Stimulated activated CD4-positive, alpha-beta T cell treated with anti-CD3 and anti-CD28 coated beads, Interleukin-4, amount 100 ng/mL, for 1 hour (primary cell): ENCODE data around the gene TNMD.
"Not testable (repeated sequence)": the region's sequence is repeated elsewhere in the genome, so short reads cannot be mapped to it uniquely, and the experiment has no call there.

ENCODE experiments used
- DNase-seq: peaks from one replicate; pipeline ENCODE4 v3.0.0-alpha.2; 2020

TNMD gene

GRCh38 chrX:100584611-100585010 is at the start of gene TNMD:
Gene TNMD (plus strand): TSS chrX:100584936. CDS start chrX:100585019, 83 bp downstream.
- DNase-seq: no peak

- not testable (repeated sequence) for DNase-seq
Observed at GRCh38 chrX:100565534-100565933, 19.2 kb upstream of the TNMD start.

- DNase-seq: no peak
Observed at GRCh38 chrX:100586747-100587146, 2.0 kb downstream of the TNMD start.

- DNase-seq: no peak
Observed at GRCh38 chrX:100587861-100588260, 3.1 kb downstream of the TNMD start.

GRCh38 chrX:100591256-100592051 is 6.7 kb downstream of the TNMD start:
- no peak for DNase-seq

GRCh38 chrX:100593126-100593525 is 8.4 kb downstream of the TNMD start:
- DNase-seq: no peak

GRCh38 chrX:100593581-100593980 is 8.8 kb downstream of the TNMD start:
- DNase-seq: no peak

- DNase-seq: no peak
Observed at GRCh38 chrX:100596601-100597000, 11.9 kb downstream of the TNMD start.

GRCh38 chrX:100599456-100599855 is 14.7 kb downstream of the TNMD start:
- DNase-seq: no peak

GRCh38 chrX:100600340-100600739 is 15.6 kb downstream of the TNMD start:
- no peak for DNase-seq

- DNase-seq: no peak
Observed at GRCh38 chrX:100600758-100601157, 16.0 kb downstream of the TNMD start.

GRCh38 chrX:100606753-100607152 is 22.0 kb downstream of the TNMD start:
- no peak for DNase-seq

- no peak for DNase-seq
Observed at GRCh38 chrX:100609591-100609990, 24.9 kb downstream of the TNMD start.

GRCh38 chrX:100611951-100612350 is 27.2 kb downstream of the TNMD start:
- no peak for DNase-seq

GRCh38 chrX:100615005-100615404 is 30.3 kb downstream of the TNMD start:
- DNase-seq: no peak

- DNase-seq: no peak
Observed at GRCh38 chrX:100623001-100623400, 38.3 kb downstream of the TNMD start.

- no peak for DNase-seq
Observed at GRCh38 chrX:100625985-100626491, 41.3 kb downstream of the TNMD start.

GRCh38 chrX:100635040-100635439 is 50.3 kb downstream of the TNMD start:
- no peak for DNase-seq

- DNase-seq: no peak
Observed at GRCh38 chrX:100635989-100636320, 51.2 kb downstream of the TNMD start.

GRCh38 chrX:100636321-100636991 is 51.7 kb downstream of the TNMD start, which contains the start of gene TSPAN6:
Gene TSPAN6 (minus strand): TSS chrX:100636806. CDS start chrX:100636694, 112 bp downstream.
- DNase-seq: peak; percentile 80

GRCh38 chrX:100642290-100642689 is 57.6 kb downstream of the TNMD start:
- DNase-seq: no peak

GRCh38 chrX:100643212-100643611 is 58.5 kb downstream of the TNMD start:
- DNase-seq: no peak

GRCh38 chrX:100643956-100644860 is 59.5 kb downstream of the TNMD start, which contains the start of gene SRPX2:
Gene SRPX2 (plus strand): TSS chrX:100644199. CDS start chrX:100646323, 2,124 bp downstream.
- no peak for DNase-seq
